ENCODE measurements around the gene COL12A1. TPM values are rescaled to one million over a fixed set of nuclear protein-coding genes. Genes with fewer than 3 reads are reported as not detected.

COL12A1 gene
- total RNA-seq, 4 donors from 2014 or later: 208 to 539 (median 257) TPM

- no peak for DNase-seq (ENCODE audit: low spot score in 2 of 2)
- H3K4me1 ChIP-seq: peaks cover 0 to 59% (median 12%) of the 10 kb centered on the region in 4 donors
- H3K27ac ChIP-seq: peak overlapping the region in 3 of 4 donors; percentile 3 to 93 (median 69)
- H3K9me3 ChIP-seq: no peaks in the 10 kb centered on the region
- H3K27me3 ChIP-seq: peaks cover 0 to 5% of the 10 kb centered on the region in 2 donors
- no peak for TF ChIP-seq EP300 (IDR thresholded peaks at IDR 0.05)
- TF ChIP-seq CTCF (IDR thresholded peaks at IDR 0.05): no peak
- no peak for TF ChIP-seq POLR2A (IDR thresholded peaks at IDR 0.05)
- H3K4me3 ChIP-seq: no peak overlapping the region
- H3K36me3 ChIP-seq: no peaks in the 10 kb centered on the region
- WGBS, 2 donors: 38% methylated on average over 7 of the region's 7 CpGs
Observed at GRCh38 chr6:75209184-75209723, 3.4 kb upstream of the COL12A1 start.

GRCh38 chr6:75208298-75209183 is 2.7 kb upstream of the COL12A1 start:
- Histone ChIP-seq H3K4me1 (peaks cover 0 to 65% (median 12%) of the 10 kb centered on the region in 4 donors), H3K27ac (peak overlapping the region in 3 of 4 donors; percentile 69 to 96 (median 93)), H3K36me3 (no peaks in the 10 kb centered on the region), H3K27me3 (peaks cover 0 to 5% of the 10 kb centered on the region in 2 donors), H3K4me3 (peak overlapping the region in 3 of 4 donors; percentile 19 to 78 (median 30)), H3K9me3 (no peaks in the 10 kb centered on the region)
- TF ChIP-seq CTCF (IDR thresholded peaks at IDR 0.05): peak; percentile 83 to 91 (median 90)
- TF ChIP-seq POLR2A (IDR thresholded peaks at IDR 0.05): no peak
- TF ChIP-seq EP300 (IDR thresholded peaks at IDR 0.05): peak in 1 of 2 donors; percentile 51
- DNase-seq (ENCODE audit: low spot score in 2 of 2): peak; percentile 85 to 96
- 12 to 13% methylated on average over 33 of the region's 33 CpGs for WGBS, 2 donors

- H3K27me3 ChIP-seq: peaks cover 0 to 5% of the 10 kb centered on the region in 2 donors
- peak overlapping the region; percentile 65 to 96 (median 84) for H3K27ac ChIP-seq
- TF ChIP-seq CTCF (IDR thresholded peaks at IDR 0.05): no peak
- no peak for TF ChIP-seq EP300 (IDR thresholded peaks at IDR 0.05)
- TF ChIP-seq POLR2A (IDR thresholded peaks at IDR 0.05): peak in 1 of 2 donors; percentile 22
- H3K9me3 ChIP-seq: no peaks in the 10 kb centered on the region
- H3K36me3 ChIP-seq: no peaks in the 10 kb centered on the region
- no peak for DNase-seq (ENCODE audit: low spot score in 2 of 2)
- 19 to 21% methylated on average over 35 of the region's 35 CpGs for WGBS, 2 donors
- H3K4me3 ChIP-seq: peak overlapping the region; percentile 36 to 78 (median 58)
- peaks cover 0 to 75% (median 15%) of the 10 kb centered on the region in 4 donors for H3K4me1 ChIP-seq
Observed at GRCh38 chr6:75206576-75207342, 906 bp upstream of the COL12A1 start.

- TF ChIP-seq CTCF (IDR thresholded peaks at IDR 0.05) (no peak), EP300 (IDR thresholded peaks at IDR 0.05) (no peak), POLR2A (IDR thresholded peaks at IDR 0.05) (peak in 1 of 2 donors; percentile 10)
- peak; percentile 33 to 49 for DNase-seq (ENCODE audit: low spot score in 2 of 2)
- H3K36me3 ChIP-seq: no peaks in the 10 kb centered on the region
- H3K9me3 ChIP-seq: no peaks in the 10 kb centered on the region
- peaks cover 0 to 80% (median 16%) of the 10 kb centered on the region in 4 donors for H3K4me1 ChIP-seq
- peak overlapping the region; percentile 65 to 96 (median 84) for H3K27ac ChIP-seq
- whole genome bisulfite sequencing, 2 donors: 1% methylated on average over 41 to 44 of the region's 47 CpGs
- peaks cover 0 to 5% of the 10 kb centered on the region in 2 donors for H3K27me3 ChIP-seq
- peak overlapping the region; percentile 36 to 78 (median 58) for H3K4me3 ChIP-seq
Observed at GRCh38 chr6:75204959-75205775, 686 bp downstream of the COL12A1 start.

All from tibial nerve (tissue), 4 donors.